ENCODE data around the gene FRMPD2. TPM values are rescaled to one million over a fixed set of nuclear protein-coding genes. Genes with fewer than 3 reads are reported as not detected.

The FRMPD2 gene
- total and polyA plus RNA-seq, 2 experiments from 2014 or later, result not detected

GRCh38 chr10:48249004-48249762 is 25.3 kb downstream of the FRMPD2 start:
- ATAC-seq, result no peak
- H3K4me2 ChIP-seq, result no peak overlapping the region
- no peaks in the 10 kb centered on the region for H3K9me2 ChIP-seq (ENCODE audit: insufficient read depth)
- H3K27ac ChIP-seq (ENCODE audit: low read depth), result no peak overlapping the region
- H3K9me3 Mint-ChIP-seq, result 0 out of 3 replicates have a peak, but pooled peaks cover 2% of the 10 kb centered on the region
- H3K4me3 Mint-ChIP-seq, result no peak overlapping the region
- no peak for TF ChIP-seq NANOG (IDR thresholded peaks at IDR 0.05; ENCODE audit: borderline replicate concordance)
- no peak for TF ChIP-seq ZNF331 (CRISPR knock-in tag; IDR thresholded peaks at IDR 0.05; ENCODE audit: low read depth)
- no peak for TF ChIP-seq JUNB (IDR thresholded peaks at IDR 0.05; ENCODE audit: unreplicated experiment)
- no peak for TF ChIP-seq ZNF114 (CRISPR knock-in tag; IDR thresholded peaks at IDR 0.05)
- TF ChIP-seq EZH2phosphoT487 (IDR thresholded peaks at IDR 0.05; ENCODE audit: unreplicated experiment), result no peak
- no peak for TF ChIP-seq POLR2AphosphoS5 (IDR thresholded peaks at IDR 0.05; ENCODE audit: low read depth)
- peaks cover 20% of the 10 kb centered on the region for H3K4me1 Mint-ChIP-seq
- no peak overlapping the region for H3K4me3 ChIP-seq
- H3K79me2 ChIP-seq (replicated peaks; ENCODE audit: insufficient read depth), result no peaks in the 10 kb centered on the region
- no peaks in the 10 kb centered on the region for H3K36me3 Mint-ChIP-seq (ENCODE audit: low read depth)
- H4K20me1 ChIP-seq (replicated peaks; ENCODE audit: insufficient read depth), result no peaks in the 10 kb centered on the region
- no peak overlapping the region for H3K27ac Mint-ChIP-seq
- peaks cover 10% of the 10 kb centered on the region for H3K4me1 ChIP-seq (ENCODE audit: insufficient read depth)
- no peaks in the 10 kb centered on the region for H3F3A ChIP-seq (replicated peaks; ENCODE audit: low read depth)
- peaks cover 8% of the 10 kb centered on the region for H3K27me3 Mint-ChIP-seq (ENCODE audit: insufficient read depth, low read depth, poor library complexity)
- H3K36me3 ChIP-seq (ENCODE audit: insufficient read depth), result no peaks in the 10 kb centered on the region
- H2AFZ ChIP-seq, result no peak overlapping the region
- H3K27me3 ChIP-seq (ENCODE audit: insufficient read depth), result no peaks in the 10 kb centered on the region
- no peak for DNase-seq (ENCODE audit: low spot score)

DNA sequence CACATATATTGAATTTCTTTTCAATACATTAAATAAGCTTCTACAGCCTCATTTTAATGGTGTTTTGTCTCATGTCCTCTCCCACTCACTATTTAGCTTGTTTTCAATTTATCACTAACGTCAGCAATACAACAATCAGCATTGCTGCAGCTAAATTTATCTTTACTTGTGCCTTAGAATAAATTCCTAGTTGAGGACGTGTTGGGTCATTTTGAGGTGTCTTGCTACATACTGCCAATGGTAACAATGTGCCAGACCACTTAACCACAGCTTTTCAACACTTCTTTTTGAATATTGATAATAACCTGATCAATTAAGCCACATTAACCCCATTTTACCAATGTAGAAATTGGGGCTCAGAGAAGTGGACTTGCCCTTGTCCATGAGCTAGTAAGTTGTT is 26.0 kb downstream of the FRMPD2 start:
- Mint-ChIP-seq H3K4me1 (peaks cover 23% of the 10 kb centered on the region), H3K36me3 (ENCODE audit: low read depth) (no peaks in the 10 kb centered on the region), H3K9me3 (0 out of 3 replicates have a peak, but pooled peaks cover 2% of the 10 kb centered on the region), H3K4me3 (no peak overlapping the region), H3K27ac (no peak overlapping the region), H3K27me3 (ENCODE audit: insufficient read depth, low read depth, poor library complexity) (peaks cover 8% of the 10 kb centered on the region)
- Histone ChIP-seq H3K4me1 (ENCODE audit: insufficient read depth) (peaks cover 10% of the 10 kb centered on the region), H3K9me2 (ENCODE audit: insufficient read depth) (no peaks in the 10 kb centered on the region), H3K36me3 (ENCODE audit: insufficient read depth) (no peaks in the 10 kb centered on the region), H3K4me2 (no peak overlapping the region), H3K79me2 (replicated peaks; ENCODE audit: insufficient read depth) (no peaks in the 10 kb centered on the region), H3F3A (replicated peaks; ENCODE audit: low read depth) (no peaks in the 10 kb centered on the region), H4K20me1 (replicated peaks; ENCODE audit: insufficient read depth) (no peaks in the 10 kb centered on the region), H3K4me3 (no peak overlapping the region), H3K27me3 (ENCODE audit: insufficient read depth) (no peaks in the 10 kb centered on the region), H3K27ac (ENCODE audit: low read depth) (no peak overlapping the region), H2AFZ (no peak overlapping the region)
- ATAC-seq (no peak), DNase-seq (ENCODE audit: low spot score) (no peak)
- no peak for TF ChIP-seq EZH2phosphoT487 (IDR thresholded peaks at IDR 0.05; ENCODE audit: unreplicated experiment)
- no peak for TF ChIP-seq NANOG (IDR thresholded peaks at IDR 0.05; ENCODE audit: borderline replicate concordance)
- no peak for TF ChIP-seq ZNF114 (CRISPR knock-in tag; IDR thresholded peaks at IDR 0.05)
- TF ChIP-seq POLR2AphosphoS5 (IDR thresholded peaks at IDR 0.05; ENCODE audit: low read depth), result no peak
- TF ChIP-seq CREB1 (CRISPR knock-in tag; IDR thresholded peaks at IDR 0.05; ENCODE audit: low read depth), result no peak
- no peak for TF ChIP-seq ZNF331 (CRISPR knock-in tag; IDR thresholded peaks at IDR 0.05; ENCODE audit: low read depth)
- no peak for TF ChIP-seq REST (IDR thresholded peaks at IDR 0.05; ENCODE audit: unreplicated experiment)
- TF ChIP-seq EZH2 (IDR thresholded peaks at IDR 0.05; ENCODE audit: low read depth, unreplicated experiment), result no peak
- TF ChIP-seq, protein P1, sequence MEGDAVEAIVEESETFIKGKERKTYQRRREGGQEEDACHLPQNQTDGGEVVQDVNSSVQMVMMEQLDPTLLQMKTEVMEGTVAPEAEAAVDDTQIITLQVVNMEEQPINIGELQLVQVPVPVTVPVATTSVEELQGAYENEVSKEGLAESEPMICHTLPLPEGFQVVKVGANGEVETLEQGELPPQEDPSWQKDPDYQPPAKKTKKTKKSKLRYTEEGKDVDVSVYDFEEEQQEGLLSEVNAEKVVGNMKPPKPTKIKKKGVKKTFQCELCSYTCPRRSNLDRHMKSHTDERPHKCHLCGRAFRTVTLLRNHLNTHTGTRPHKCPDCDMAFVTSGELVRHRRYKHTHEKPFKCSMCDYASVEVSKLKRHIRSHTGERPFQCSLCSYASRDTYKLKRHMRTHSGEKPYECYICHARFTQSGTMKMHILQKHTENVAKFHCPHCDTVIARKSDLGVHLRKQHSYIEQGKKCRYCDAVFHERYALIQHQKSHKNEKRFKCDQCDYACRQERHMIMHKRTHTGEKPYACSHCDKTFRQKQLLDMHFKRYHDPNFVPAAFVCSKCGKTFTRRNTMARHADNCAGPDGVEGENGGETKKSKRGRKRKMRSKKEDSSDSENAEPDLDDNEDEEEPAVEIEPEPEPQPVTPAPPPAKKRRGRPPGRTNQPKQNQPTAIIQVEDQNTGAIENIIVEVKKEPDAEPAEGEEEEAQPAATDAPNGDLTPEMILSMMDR (conservative IDR thresholded peaks at IDR 0.05; ENCODE audit: low read depth in 2 of 2), result no peak
- no peak for TF ChIP-seq ETS1 (IDR thresholded peaks at IDR 0.05)
- TF ChIP-seq JUNB (IDR thresholded peaks at IDR 0.05; ENCODE audit: unreplicated experiment), result no peak

Data from GM23338 (cell line).